GM12878 (cell line): Measurements from ENCODE around the gene TBCA. TPM values are rescaled to one million over a fixed set of nuclear protein-coding genes. Genes with fewer than 3 reads are reported as not detected.

ENCODE experiments used
- CBFB ChIP-seq: IDR thresholded peaks from 2 replicates; pipeline ENCODE4 v1.6.1; 2016; ENCODE audit warnings: antibody characterized with exemption, low read depth
- CEBPB ChIP-seq, 2 experiments: fragments of 150-350 bp in 1 of 2; IDR thresholded peaks; 2 replicates each; pipeline ENCODE4 v1.6.1; 2012 to 2014; ENCODE audit warnings: low read depth in 2 of 2, low read length in 2 of 2, borderline replicate concordance in 1 of 2, inconsistent platforms in 1 of 2
- CTCF ChIP-seq, 3 experiments: IDR thresholded peaks in 2 of 3; conservative IDR thresholded peaks in 1 of 3; 2 replicates each; pipeline ENCODE4 v1.5.1; 2011; ENCODE audit warnings: low read depth in 3 of 3, low read length in 3 of 3, mild to moderate bottlenecking in 3 of 3, control low read depth in 2 of 3, moderate library complexity in 2 of 3, inconsistent platforms in 1 of 3, mixed read lengths in 1 of 3; ENCODE audit not compliant: control insufficient read depth in 2 of 3, insufficient read depth in 1 of 3; ENCODE audit errors: extremely low read depth in 1 of 3
- EGR1 ChIP-seq, 2 experiments: IDR thresholded peaks; 1 replicate in 1 of 2; 2 replicates in 1 of 2; pipeline ENCODE4 v1.6.1; 2011 to 2012; ENCODE audit warnings: low read depth in 2 of 2, low read length in 2 of 2, borderline replicate concordance in 1 of 2, mild to moderate bottlenecking in 1 of 2, moderate library complexity in 1 of 2
- GATAD2B ChIP-seq: fragments of 450-650 bp; conservative IDR thresholded peaks from 2 replicates; pipeline ENCODE4 v1.6.1; 2017; ENCODE audit warnings: low read depth, mild to moderate bottlenecking, moderate library complexity
- JUNB ChIP-seq: IDR thresholded peaks from 2 replicates; pipeline ENCODE4 v1.6.1; 2016; ENCODE audit warnings: antibody characterized with exemption, mild to moderate bottlenecking
- KAT2A ChIP-seq: conservative IDR thresholded peaks from 2 replicates; pipeline ENCODE4 v1.6.1; 2011; ENCODE audit warnings: low read depth, low read length; ENCODE audit not compliant: control insufficient read depth
- NKRF ChIP-seq: fragments of 450-650 bp; conservative IDR thresholded peaks from 2 replicates; pipeline ENCODE4 v1.6.1; 2017; ENCODE audit warnings: mild to moderate bottlenecking, moderate library complexity
- PAX5 ChIP-seq: IDR thresholded peaks from 2 replicates; pipeline ENCODE4 v1.6.1; 2011; ENCODE audit warnings: low read depth, low read length, borderline replicate concordance
- RBBP5 ChIP-seq: fragments of 200-600 bp; sonication (generic); conservative IDR thresholded peaks from 2 replicates; pipeline ENCODE4 v1.6.1; 2016
- SKIL ChIP-seq: fragments of 450-650 bp; IDR thresholded peaks from 2 replicates; pipeline ENCODE4 v1.6.1; 2017; ENCODE audit warnings: mild to moderate bottlenecking, low read depth, inconsistent platforms; ENCODE audit not compliant: poor library complexity, severe bottlenecking
- SREBF1 ChIP-seq: IDR thresholded peaks from 2 replicates; pipeline ENCODE4 v1.6.1; 2012; ENCODE audit warnings: mild to moderate bottlenecking, low read length
- ZBTB11 ChIP-seq: fragments of 450-650 bp; formaldehyde crosslinking; IDR thresholded peaks from 2 replicates; pipeline ENCODE4 v1.5.0; 2022; ENCODE audit warnings: mild to moderate bottlenecking, missing genetic modification characterization
- ZNF217 ChIP-seq: fragments of 450-650 bp; IDR thresholded peaks from 2 replicates; pipeline ENCODE4 v1.6.1; 2017; ENCODE audit warnings: antibody characterized with exemption, mild to moderate bottlenecking
- polyA plus RNA-seq, 11 experiments: library from polyadenylated mRNA; depleted of rRNA in 4 of 11; unstranded in 6 of 11; stranded (reverse) in 5 of 11; fragments of >200 nt; fragmentation: Nextera tagmentation in 4 of 11; fragmentation: Illumina TruSeq in 1 of 11; extraction: Ambion mirVana in 4 of 11; extraction: Trizol in 1 of 11; gene quantifications; 1 replicate in 1 of 11; 2 replicates in 10 of 11; pipeline versions ENCODE4 v1.2.1 to v1.2.3, GENCODE V29; 2011 to 2016; ENCODE audit warnings: inconsistent platforms in 2 of 11, missing spikeins in 2 of 11, low read depth in 1 of 11
- total RNA-seq, 4 experiments: library from RNA; depleted of rRNA in 3 of 4; stranded (reverse); fragments of >200 nt in 3 of 4; fragmentation: Illumina TruSeq in 1 of 4; extraction: Trizol in 1 of 4; gene quantifications; 2 replicates each; pipeline versions ENCODE4 v1.2.1 to v1.2.3, GENCODE V29; 2013 to 2021
- TF ChIP-seq, protein P1 (sequence below): IDR thresholded peaks from 2 replicates; pipeline ENCODE4 v1.6.1; 2012; ENCODE audit warnings: mild to moderate bottlenecking, low read depth, low read length

TBCA gene
- total and polyA plus RNA-seq, 10 of the 15 experiments (the other 5 are each of a cell fraction or from before 2014, with no cell fraction given): 86.3 to 647 (median 294) TPM

- TF ChIP-seq, protein P1, sequence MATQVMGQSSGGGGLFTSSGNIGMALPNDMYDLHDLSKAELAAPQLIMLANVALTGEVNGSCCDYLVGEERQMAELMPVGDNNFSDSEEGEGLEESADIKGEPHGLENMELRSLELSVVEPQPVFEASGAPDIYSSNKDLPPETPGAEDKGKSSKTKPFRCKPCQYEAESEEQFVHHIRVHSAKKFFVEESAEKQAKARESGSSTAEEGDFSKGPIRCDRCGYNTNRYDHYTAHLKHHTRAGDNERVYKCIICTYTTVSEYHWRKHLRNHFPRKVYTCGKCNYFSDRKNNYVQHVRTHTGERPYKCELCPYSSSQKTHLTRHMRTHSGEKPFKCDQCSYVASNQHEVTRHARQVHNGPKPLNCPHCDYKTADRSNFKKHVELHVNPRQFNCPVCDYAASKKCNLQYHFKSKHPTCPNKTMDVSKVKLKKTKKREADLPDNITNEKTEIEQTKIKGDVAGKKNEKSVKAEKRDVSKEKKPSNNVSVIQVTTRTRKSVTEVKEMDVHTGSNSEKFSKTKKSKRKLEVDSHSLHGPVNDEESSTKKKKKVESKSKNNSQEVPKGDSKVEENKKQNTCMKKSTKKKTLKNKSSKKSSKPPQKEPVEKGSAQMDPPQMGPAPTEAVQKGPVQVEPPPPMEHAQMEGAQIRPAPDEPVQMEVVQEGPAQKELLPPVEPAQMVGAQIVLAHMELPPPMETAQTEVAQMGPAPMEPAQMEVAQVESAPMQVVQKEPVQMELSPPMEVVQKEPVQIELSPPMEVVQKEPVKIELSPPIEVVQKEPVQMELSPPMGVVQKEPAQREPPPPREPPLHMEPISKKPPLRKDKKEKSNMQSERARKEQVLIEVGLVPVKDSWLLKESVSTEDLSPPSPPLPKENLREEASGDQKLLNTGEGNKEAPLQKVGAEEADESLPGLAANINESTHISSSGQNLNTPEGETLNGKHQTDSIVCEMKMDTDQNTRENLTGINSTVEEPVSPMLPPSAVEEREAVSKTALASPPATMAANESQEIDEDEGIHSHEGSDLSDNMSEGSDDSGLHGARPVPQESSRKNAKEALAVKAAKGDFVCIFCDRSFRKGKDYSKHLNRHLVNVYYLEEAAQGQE: no peak
- TF ChIP-seq CEBPB (IDR thresholded peaks at IDR 0.05; ENCODE audit: borderline replicate concordance in 1 of 2, low read depth in 2 of 2, low read length in 2 of 2) (no peak), KAT2A (no peak), CBFB (no peak), SKIL (no peak), NKRF (no peak), SREBF1 (no peak), JUNB (no peak), PAX5 (no peak), GATAD2B (peak; percentile 73; the same call in 1 of the 2 replicates), ZNF217 (0 out of 2 replicates have a peak, but pooled peaks have one; percentile 54), RBBP5 (no peak), CTCF (IDR thresholded peaks at IDR 0.05 in 2 of 3, conservative IDR thresholded peaks at IDR 0.05 in 1 of 3; ENCODE audit: control insufficient read depth in 2 of 3, extremely low read depth in 1 of 3, insufficient read depth in 1 of 3, low read depth in 3 of 3, low read length in 3 of 3) (peak; percentile 51 to 55 (median 52); a peak in 5 of 6 replicates), ZBTB11 (CRISPR knock-in tag) (no peak), EGR1 (IDR thresholded peaks at IDR 0.05; ENCODE audit: borderline replicate concordance in 1 of 2, low read depth in 2 of 2, low read length in 2 of 2) (no peak)
Measured at GRCh38 chr5:77645158-77645994, 130.8 kb downstream of the TBCA start (continued).
